ENCODE measurements around the gene CD274. TPM values are rescaled to one million over a fixed set of nuclear protein-coding genes. Genes with fewer than 3 reads are reported as not detected.

The CD274 gene
- total RNA-seq, 1 experiment from 2014 or later: not detected

GRCh38 chr9:5499157-5499556 lies 48.8 kb downstream of the CD274 start:
- ChIA-PET POLR2A (no interaction called here), CTCF (no interaction called here)
- Histone ChIP-seq H3K4me1 (no peaks in the 10 kb centered on the region), H3K9me3 (no peaks in the 10 kb centered on the region), H3K36me3 (ENCODE audit: control insufficient read depth, insufficient read depth, low read length) (no peaks in the 10 kb centered on the region), H3K4me3 (ENCODE audit: low read depth, low read length) (no peak overlapping the region), H3K27me3 (replicated peaks; ENCODE audit: control insufficient read depth, insufficient read depth, low read length) (no peaks in the 10 kb centered on the region)
- no peak for TF ChIP-seq CTCF (IDR thresholded peaks at IDR 0.05; ENCODE audit: insufficient read depth in 1 of 2, low read depth in 1 of 2, low read length in 1 of 2, severe bottlenecking in 1 of 2, unreplicated experiment in 1 of 2)
- no TSS peak for BruUV-seq (replicated peaks)
- no peak for DNase-seq
- Mint-ChIP-seq H3K4me3 (ENCODE audit: unreplicated experiment) (no peak overlapping the region), H3K27ac (ENCODE audit: unreplicated experiment) (no peak overlapping the region), H3K36me3 (ENCODE audit: insufficient read depth, unreplicated experiment) (no peaks in the 10 kb centered on the region), H3K4me1 (ENCODE audit: low read depth, unreplicated experiment) (no peaks in the 10 kb centered on the region), H3K9me3 (ENCODE audit: unreplicated experiment) (no peaks in the 10 kb centered on the region), H3K27me3 (ENCODE audit: insufficient read depth, unreplicated experiment) (no peaks in the 10 kb centered on the region)
- intact Hi-C loops (cut with micrococcal nuclease; ENCODE audit: unreplicated experiment): no loop called here

GRCh38 chr9:5499889-5500398 lies 49.6 kb downstream of the CD274 start:
- Mint-ChIP-seq H3K27me3 (ENCODE audit: insufficient read depth, unreplicated experiment) (peaks cover 2% of the 10 kb centered on the region), H3K36me3 (ENCODE audit: insufficient read depth, unreplicated experiment) (no peaks in the 10 kb centered on the region), H3K4me3 (ENCODE audit: unreplicated experiment) (no peak overlapping the region), H3K27ac (ENCODE audit: unreplicated experiment) (no peak overlapping the region), H3K4me1 (ENCODE audit: low read depth, unreplicated experiment) (no peaks in the 10 kb centered on the region), H3K9me3 (ENCODE audit: unreplicated experiment) (no peaks in the 10 kb centered on the region)
- Histone ChIP-seq H3K4me3 (ENCODE audit: low read depth, low read length) (no peak overlapping the region), H3K9me3 (no peaks in the 10 kb centered on the region), H3K27me3 (replicated peaks; ENCODE audit: control insufficient read depth, insufficient read depth, low read length) (no peaks in the 10 kb centered on the region), H3K4me1 (no peaks in the 10 kb centered on the region), H3K36me3 (ENCODE audit: control insufficient read depth, insufficient read depth, low read length) (no peaks in the 10 kb centered on the region)
- intact Hi-C loops (cut with micrococcal nuclease; ENCODE audit: unreplicated experiment): no loop called here
- no peak for TF ChIP-seq CTCF (IDR thresholded peaks at IDR 0.05; ENCODE audit: insufficient read depth in 1 of 2, low read depth in 1 of 2, low read length in 1 of 2, severe bottlenecking in 1 of 2, unreplicated experiment in 1 of 2)
- DNase-seq: no peak
- ChIA-PET POLR2A (no interaction called here), CTCF (no interaction called here)
- no TSS peak for BruUV-seq (replicated peaks)

DNA sequence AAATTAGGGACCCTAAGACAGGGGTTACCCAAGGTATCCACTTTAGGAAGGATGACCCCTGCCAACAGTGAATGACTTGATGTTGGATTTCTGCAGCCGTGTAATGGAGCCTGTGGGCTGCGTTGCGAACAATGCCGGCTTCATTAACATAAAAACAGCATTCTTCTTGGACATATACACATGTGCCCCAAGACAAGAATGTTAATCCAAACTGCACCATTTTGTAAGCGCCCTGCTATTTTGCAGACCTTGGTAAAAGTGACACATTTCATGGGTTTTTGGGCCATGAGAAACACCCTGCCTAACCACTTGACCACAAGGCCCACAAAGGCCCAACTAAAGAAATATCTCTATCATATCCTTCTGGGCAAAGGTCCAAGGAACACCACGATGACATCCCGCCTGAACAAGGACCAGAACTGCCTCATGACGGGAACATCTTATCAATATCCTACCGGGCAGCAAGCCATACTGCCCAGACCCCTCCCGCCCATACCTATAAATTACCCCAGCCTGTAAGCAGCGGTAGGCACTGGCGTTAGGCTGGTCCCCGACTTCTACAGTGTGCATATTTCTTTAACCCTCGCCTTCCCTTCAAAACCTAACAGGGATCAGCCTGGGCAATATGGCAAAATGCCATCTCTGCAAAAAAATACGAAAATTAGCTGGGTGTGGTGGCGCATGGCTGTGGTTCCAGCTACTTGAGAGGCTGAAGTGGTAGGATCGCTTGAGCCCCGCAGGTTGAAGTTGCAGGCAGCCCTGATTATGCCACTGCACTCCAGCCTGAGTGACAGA lies 50.3 kb downstream of the CD274 start:
- BruUV-seq (replicated peaks): no TSS peak
- H3K9me3 ChIP-seq: no peaks in the 10 kb centered on the region
- Mint-ChIP-seq H3K36me3 (ENCODE audit: insufficient read depth, unreplicated experiment) (no peaks in the 10 kb centered on the region), H3K9me3 (ENCODE audit: unreplicated experiment) (no peaks in the 10 kb centered on the region), H3K4me3 (ENCODE audit: unreplicated experiment) (no peak overlapping the region), H3K27me3 (ENCODE audit: insufficient read depth, unreplicated experiment) (peaks cover 3% of the 10 kb centered on the region), H3K4me1 (ENCODE audit: low read depth, unreplicated experiment) (no peaks in the 10 kb centered on the region), H3K27ac (ENCODE audit: unreplicated experiment) (no peak overlapping the region)
- no peak overlapping the region for H3K4me3 ChIP-seq (ENCODE audit: low read depth, low read length)
- no peaks in the 10 kb centered on the region for H3K36me3 ChIP-seq (ENCODE audit: control insufficient read depth, insufficient read depth, low read length)
- TF ChIP-seq CTCF (IDR thresholded peaks at IDR 0.05; ENCODE audit: insufficient read depth in 1 of 2, low read depth in 1 of 2, low read length in 1 of 2, severe bottlenecking in 1 of 2, unreplicated experiment in 1 of 2): no peak
- intact Hi-C loops (cut with micrococcal nuclease; ENCODE audit: unreplicated experiment): no loop called here
- CTCF ChIA-PET: no interaction called here
- DNase-seq: no peak
- H3K4me1 ChIP-seq: no peaks in the 10 kb centered on the region
- POLR2A ChIA-PET: no interaction called here
- no peaks in the 10 kb centered on the region for H3K27me3 ChIP-seq (replicated peaks; ENCODE audit: control insufficient read depth, insufficient read depth, low read length)

All from Caco-2 (cell line).